GM23338 (cell line): ENCODE results near the gene HDAC9. TPM values are rescaled to one million over a fixed set of nuclear protein-coding genes. Genes with fewer than 3 reads are reported as not detected.

Experiments
- ATAC-seq: fragments of 200-7000 bp; cut with Tn5 transposase; 3 replicates; pipeline ENCODE4 v1.9.1; 2020
- DNase-seq: peaks from one replicate; pipeline ENCODE4 v3.0.0-alpha.2; 2015; ENCODE audit warnings: low spot score
- H2AFZ ChIP-seq: fragments of 200-600 bp; sonication (generic); 2 replicates; pipeline ENCODE4 v1.8.0; 2016; ENCODE audit warnings: antibody characterized with exemption, mild to moderate bottlenecking, moderate library complexity
- H3F3A ChIP-seq: fragments of 200-600 bp; sonication (generic); replicated peaks from 2 replicates; pipeline ENCODE4 v1.8.0; 2017; ENCODE audit warnings: antibody characterized with exemption, mixed run types, low read depth
- H3K27ac ChIP-seq: fragments of 200-600 bp; sonication (generic); 2 replicates; pipeline ENCODE4 v1.6.1; 2016; ENCODE audit warnings: low read depth
- H3K27me3 ChIP-seq: fragments of 200-600 bp; sonication (generic); 2 replicates; pipeline ENCODE4 v1.8.0; 2016; ENCODE audit warnings: mild to moderate bottlenecking, mixed run types, moderate library complexity; ENCODE audit not compliant: insufficient read depth
- H3K36me3 ChIP-seq: fragments of 200-600 bp; sonication (generic); 2 replicates; pipeline ENCODE4 v1.8.0; 2016; ENCODE audit warnings: mild to moderate bottlenecking; ENCODE audit not compliant: insufficient read depth
- H3K4me1 ChIP-seq: fragments of 200-600 bp; sonication (generic); 2 replicates; pipeline ENCODE4 v1.8.0; 2016; ENCODE audit warnings: mild to moderate bottlenecking, moderate library complexity; ENCODE audit not compliant: insufficient read depth
- H3K4me2 ChIP-seq: fragments of 200-600 bp; sonication (generic); 2 replicates; pipeline ENCODE4 v1.7.1; 2017; ENCODE audit warnings: mixed run types
- H3K4me3 ChIP-seq: fragments of 200-600 bp; sonication (generic); 2 replicates; pipeline ENCODE4 v1.6.1; 2016; ENCODE audit warnings: mixed run types
- H3K79me2 ChIP-seq: fragments of 200-600 bp; sonication (generic); replicated peaks from 2 replicates; pipeline ENCODE4 v1.8.0; 2017; ENCODE audit warnings: mild to moderate bottlenecking; ENCODE audit not compliant: insufficient read depth
- H3K9me2 ChIP-seq: fragments of 200-600 bp; sonication (generic); 2 replicates; pipeline ENCODE4 v1.8.0; 2017; ENCODE audit not compliant: insufficient read depth
- H4K20me1 ChIP-seq: fragments of 200-600 bp; sonication (generic); replicated peaks from 2 replicates; pipeline ENCODE4 v1.8.0; 2017; ENCODE audit warnings: mild to moderate bottlenecking; ENCODE audit not compliant: insufficient read depth
- H3K27ac Mint-ChIP-seq: 2 replicates; pipeline ENCODE4 v1.8.0; 2020; ENCODE audit warnings: inconsistent platforms, mild to moderate bottlenecking, moderate library complexity, mixed read lengths
- H3K27me3 Mint-ChIP-seq: 3 replicates; pipeline ENCODE4 v1.8.0; 2022; ENCODE audit warnings: low read depth, mild to moderate bottlenecking, moderate library complexity, mixed read lengths, inconsistent platforms; ENCODE audit not compliant: insufficient read depth, poor library complexity
- H3K36me3 Mint-ChIP-seq: 3 replicates; pipeline ENCODE4 v1.8.0; 2021; ENCODE audit warnings: low read depth, mild to moderate bottlenecking, inconsistent platforms, moderate library complexity, mixed read lengths
- H3K4me1 Mint-ChIP-seq: 3 replicates; pipeline ENCODE4 v1.8.0; 2020; ENCODE audit warnings: mild to moderate bottlenecking, inconsistent platforms, mixed read lengths
- H3K4me3 Mint-ChIP-seq: 3 replicates; pipeline ENCODE4 v1.8.0; 2021; ENCODE audit warnings: moderate library complexity, mild to moderate bottlenecking, inconsistent platforms, mixed read lengths
- H3K9me3 Mint-ChIP-seq: 3 replicates; pipeline ENCODE4 v1.8.0; 2020; ENCODE audit warnings: moderate library complexity, mild to moderate bottlenecking, inconsistent platforms, mixed read lengths
- EZH2 ChIP-seq: fragments of 200-600 bp; sonication (generic); IDR thresholded peaks from one replicate; pipeline ENCODE4 v1.8.0; 2017; ENCODE audit warnings: antibody characterized with exemption, mild to moderate bottlenecking, low read depth; ENCODE audit not compliant: unreplicated experiment
- EZH2phosphoT487 ChIP-seq: fragments of 200-600 bp; sonication (generic); IDR thresholded peaks from one replicate; pipeline ENCODE4 v1.8.1; 2018; ENCODE audit warnings: antibody characterized with exemption; ENCODE audit not compliant: unreplicated experiment
- JUNB ChIP-seq: IDR thresholded peaks from one replicate; pipeline ENCODE4 v1.6.1; 2016; ENCODE audit warnings: antibody characterized with exemption; ENCODE audit not compliant: unreplicated experiment
- NANOG ChIP-seq: IDR thresholded peaks from 2 replicates; pipeline ENCODE4 v1.6.1; 2016; ENCODE audit warnings: antibody characterized with exemption, borderline replicate concordance
- POLR2AphosphoS5 ChIP-seq: IDR thresholded peaks from 2 replicates; pipeline ENCODE4 v1.6.1; 2016; ENCODE audit warnings: antibody characterized with exemption, low read depth
- polyA plus RNA-seq: library from polyadenylated mRNA; unstranded; fragments of >200 nt; fragmentation: Nextera tagmentation; extraction: Ambion mirVana; gene quantifications from 2 replicates; pipeline ENCODE4 v1.2.1, GENCODE V29; 2016
- total RNA-seq: library from RNA; depleted of rRNA; stranded (reverse); fragments of >200 nt; shearing (Covaris generic); gene quantifications from 2 replicates; pipeline ENCODE4 v1.2.3, GENCODE V29; 2014
- TF ChIP-seq, protein P1 (sequence below), 2 experiments: fragments of 200-600 bp in 1 of 2; sonication (generic) in 1 of 2; conservative IDR thresholded peaks; 2 replicates each; pipeline versions ENCODE4 v1.5.1 to v1.6.1; 2016 to 2017; ENCODE audit warnings: antibody characterized with exemption in 2 of 2, low read depth in 2 of 2, mild to moderate bottlenecking in 2 of 2, moderate library complexity in 1 of 2
- TF ChIP-seq, protein P2 (sequence below): fragments of 250-450 bp; sonication (Bioruptor Pico); IDR thresholded peaks from 2 replicates; pipeline ENCODE4 v1.5.0; 2020; ENCODE audit warnings: mild to moderate bottlenecking, moderate library complexity

HDAC9 gene
- total and polyA plus RNA-seq, 2 experiments from 2014 or later = 8.3 to 18.5 TPM

DNA sequence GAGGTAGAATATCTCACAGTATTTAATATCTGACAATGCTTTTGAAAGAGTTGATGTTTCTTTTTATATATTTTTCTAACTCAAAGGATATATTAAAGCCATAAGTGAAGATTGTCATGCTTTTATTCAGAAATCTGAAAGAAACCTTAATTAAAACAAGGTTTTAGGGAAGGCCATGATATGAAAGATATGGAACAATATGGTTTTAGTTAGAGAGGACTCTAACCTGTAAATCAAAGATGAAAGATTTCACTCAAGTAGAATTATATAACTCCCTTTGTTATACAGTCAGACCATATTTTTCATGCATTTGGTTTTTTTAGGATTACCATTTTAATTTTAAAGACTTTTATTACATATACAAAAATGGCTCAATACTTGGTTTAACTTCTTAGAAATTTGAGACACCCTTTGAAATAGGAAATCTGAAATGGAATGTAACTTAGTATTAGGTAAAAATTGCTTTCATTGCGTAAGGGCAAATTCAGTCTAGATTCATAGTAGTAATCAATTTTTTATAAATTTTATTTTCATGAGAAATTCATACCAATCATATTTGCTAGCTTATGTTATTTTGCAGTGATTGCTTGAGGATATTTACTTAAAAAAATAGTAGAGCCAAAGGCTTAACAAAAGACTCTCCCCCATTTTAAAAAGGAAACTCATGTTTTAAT, 502.1 kb downstream of the HDAC9 start (continued):
- TF ChIP-seq, protein P1, sequence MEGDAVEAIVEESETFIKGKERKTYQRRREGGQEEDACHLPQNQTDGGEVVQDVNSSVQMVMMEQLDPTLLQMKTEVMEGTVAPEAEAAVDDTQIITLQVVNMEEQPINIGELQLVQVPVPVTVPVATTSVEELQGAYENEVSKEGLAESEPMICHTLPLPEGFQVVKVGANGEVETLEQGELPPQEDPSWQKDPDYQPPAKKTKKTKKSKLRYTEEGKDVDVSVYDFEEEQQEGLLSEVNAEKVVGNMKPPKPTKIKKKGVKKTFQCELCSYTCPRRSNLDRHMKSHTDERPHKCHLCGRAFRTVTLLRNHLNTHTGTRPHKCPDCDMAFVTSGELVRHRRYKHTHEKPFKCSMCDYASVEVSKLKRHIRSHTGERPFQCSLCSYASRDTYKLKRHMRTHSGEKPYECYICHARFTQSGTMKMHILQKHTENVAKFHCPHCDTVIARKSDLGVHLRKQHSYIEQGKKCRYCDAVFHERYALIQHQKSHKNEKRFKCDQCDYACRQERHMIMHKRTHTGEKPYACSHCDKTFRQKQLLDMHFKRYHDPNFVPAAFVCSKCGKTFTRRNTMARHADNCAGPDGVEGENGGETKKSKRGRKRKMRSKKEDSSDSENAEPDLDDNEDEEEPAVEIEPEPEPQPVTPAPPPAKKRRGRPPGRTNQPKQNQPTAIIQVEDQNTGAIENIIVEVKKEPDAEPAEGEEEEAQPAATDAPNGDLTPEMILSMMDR (conservative IDR thresholded peaks at IDR 0.05; ENCODE audit: low read depth in 2 of 2) = no peak
- TF ChIP-seq, protein P2, sequence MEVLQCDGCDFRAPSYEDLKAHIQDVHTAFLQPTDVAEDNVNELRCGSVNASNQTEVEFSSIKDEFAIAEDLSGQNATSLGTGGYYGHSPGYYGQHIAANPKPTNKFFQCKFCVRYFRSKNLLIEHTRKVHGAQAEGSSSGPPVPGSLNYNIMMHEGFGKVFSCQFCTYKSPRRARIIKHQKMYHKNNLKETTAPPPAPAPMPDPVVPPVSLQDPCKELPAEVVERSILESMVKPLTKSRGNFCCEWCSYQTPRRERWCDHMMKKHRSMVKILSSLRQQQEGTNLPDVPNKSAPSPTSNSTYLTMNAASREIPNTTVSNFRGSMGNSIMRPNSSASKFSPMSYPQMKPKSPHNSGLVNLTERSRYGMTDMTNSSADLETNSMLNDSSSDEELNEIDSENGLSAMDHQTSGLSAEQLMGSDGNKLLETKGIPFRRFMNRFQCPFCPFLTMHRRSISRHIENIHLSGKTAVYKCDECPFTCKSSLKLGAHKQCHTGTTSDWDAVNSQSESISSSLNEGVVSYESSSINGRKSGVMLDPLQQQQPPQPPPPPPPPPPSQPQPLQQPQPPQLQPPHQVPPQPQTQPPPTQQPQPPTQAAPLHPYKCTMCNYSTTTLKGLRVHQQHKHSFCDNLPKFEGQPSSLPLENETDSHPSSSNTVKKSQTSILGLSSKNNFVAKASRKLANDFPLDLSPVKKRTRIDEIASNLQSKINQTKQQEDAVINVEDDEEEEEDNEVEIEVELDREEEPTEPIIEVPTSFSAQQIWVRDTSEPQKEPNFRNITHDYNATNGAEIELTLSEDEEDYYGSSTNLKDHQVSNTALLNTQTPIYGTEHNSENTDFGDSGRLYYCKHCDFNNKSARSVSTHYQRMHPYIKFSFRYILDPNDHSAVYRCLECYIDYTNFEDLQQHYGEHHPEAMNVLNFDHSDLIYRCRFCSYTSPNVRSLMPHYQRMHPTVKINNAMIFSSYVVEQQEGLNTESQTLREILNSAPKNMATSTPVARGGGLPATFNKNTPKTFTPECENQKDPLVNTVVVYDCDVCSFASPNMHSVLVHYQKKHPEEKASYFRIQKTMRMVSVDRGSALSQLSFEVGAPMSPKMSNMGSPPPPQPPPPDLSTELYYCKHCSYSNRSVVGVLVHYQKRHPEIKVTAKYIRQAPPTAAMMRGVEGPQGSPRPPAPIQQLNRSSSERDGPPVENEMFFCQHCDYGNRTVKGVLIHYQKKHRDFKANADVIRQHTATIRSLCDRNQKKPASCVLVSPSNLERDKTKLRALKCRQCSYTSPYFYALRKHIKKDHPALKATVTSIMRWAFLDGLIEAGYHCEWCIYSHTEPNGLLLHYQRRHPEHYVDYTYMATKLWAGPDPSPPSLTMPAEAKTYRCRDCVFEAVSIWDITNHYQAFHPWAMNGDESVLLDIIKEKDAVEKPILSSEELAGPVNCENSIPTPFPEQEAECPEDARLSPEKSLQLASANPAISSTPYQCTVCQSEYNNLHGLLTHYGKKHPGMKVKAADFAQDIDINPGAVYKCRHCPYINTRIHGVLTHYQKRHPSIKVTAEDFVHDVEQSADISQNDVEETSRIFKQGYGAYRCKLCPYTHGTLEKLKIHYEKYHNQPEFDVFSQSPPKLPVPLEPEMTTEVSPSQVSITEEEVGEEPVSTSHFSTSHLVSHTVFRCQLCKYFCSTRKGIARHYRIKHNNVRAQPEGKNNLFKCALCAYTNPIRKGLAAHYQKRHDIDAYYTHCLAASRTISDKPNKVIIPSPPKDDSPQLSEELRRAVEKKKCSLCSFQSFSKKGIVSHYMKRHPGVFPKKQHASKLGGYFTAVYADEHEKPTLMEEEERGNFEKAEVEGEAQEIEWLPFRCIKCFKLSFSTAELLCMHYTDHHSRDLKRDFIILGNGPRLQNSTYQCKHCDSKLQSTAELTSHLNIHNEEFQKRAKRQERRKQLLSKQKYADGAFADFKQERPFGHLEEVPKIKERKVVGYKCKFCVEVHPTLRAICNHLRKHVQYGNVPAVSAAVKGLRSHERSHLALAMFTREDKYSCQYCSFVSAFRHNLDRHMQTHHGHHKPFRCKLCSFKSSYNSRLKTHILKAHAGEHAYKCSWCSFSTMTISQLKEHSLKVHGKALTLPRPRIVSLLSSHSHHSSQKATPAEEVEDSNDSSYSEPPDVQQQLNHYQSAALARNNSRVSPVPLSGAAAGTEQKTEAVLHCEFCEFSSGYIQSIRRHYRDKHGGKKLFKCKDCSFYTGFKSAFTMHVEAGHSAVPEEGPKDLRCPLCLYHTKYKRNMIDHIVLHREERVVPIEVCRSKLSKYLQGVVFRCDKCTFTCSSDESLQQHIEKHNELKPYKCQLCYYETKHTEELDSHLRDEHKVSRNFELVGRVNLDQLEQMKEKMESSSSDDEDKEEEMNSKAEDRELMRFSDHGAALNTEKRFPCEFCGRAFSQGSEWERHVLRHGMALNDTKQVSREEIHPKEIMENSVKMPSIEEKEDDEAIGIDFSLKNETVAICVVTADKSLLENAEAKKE (CRISPR knock-in tag) = no peak

DNA sequence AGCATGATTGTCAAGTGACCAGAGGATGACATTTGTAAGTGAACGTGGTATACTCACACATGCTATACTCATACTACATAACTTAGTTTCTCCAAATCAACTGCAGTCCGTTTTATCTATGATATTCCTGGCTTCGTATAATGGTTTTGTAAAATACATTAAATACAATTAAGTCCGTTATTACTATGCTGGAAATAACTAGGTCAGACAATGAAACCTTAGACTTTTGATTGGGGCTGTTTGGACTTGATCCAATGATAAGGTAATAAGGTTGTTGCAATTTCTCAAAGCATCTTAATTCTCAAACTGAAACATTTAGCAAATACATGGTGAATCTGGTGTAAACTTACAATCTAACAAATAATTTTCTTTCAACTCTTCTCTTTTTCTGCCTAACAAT, 504.9 kb downstream of the HDAC9 start:
- H3K36me3 Mint-ChIP-seq = no peaks in the 10 kb centered on the region
- Histone ChIP-seq H3K4me1 (peaks cover 4% of the 10 kb centered on the region; the same call in 1 of the 2 replicates), H3K36me3 (no peaks in the 10 kb centered on the region), H3K9me2 (no peaks in the 10 kb centered on the region), H3K4me2 (no peak overlapping the region), H4K20me1 (no peaks in the 10 kb centered on the region), H3F3A (no peaks in the 10 kb centered on the region), H3K79me2 (no peaks in the 10 kb centered on the region), H2AFZ (no peak overlapping the region), H3K27ac (no peak overlapping the region), H3K27me3 (no peaks in the 10 kb centered on the region), H3K4me3 (no peak overlapping the region)
- no peak overlapping the region for H3K4me3 Mint-ChIP-seq
- no peaks in the 10 kb centered on the region for H3K27me3 Mint-ChIP-seq
- DNase-seq = no peak
- no peaks in the 10 kb centered on the region for H3K9me3 Mint-ChIP-seq
- no peak overlapping the region for H3K27ac Mint-ChIP-seq
- ATAC-seq = no peak
- peaks cover 19% of the 10 kb centered on the region; the same call in 2 of the 3 replicates for H3K4me1 Mint-ChIP-seq
- TF ChIP-seq EZH2phosphoT487 (no peak), POLR2AphosphoS5 (no peak), NANOG (no peak), JUNB (no peak), EZH2 (no peak)
- TF ChIP-seq, protein P2 (CRISPR knock-in tag) = no peak
